Measurements from ENCODE around the gene ZBTB20. TPM values are rescaled to one million over a fixed set of nuclear protein-coding genes. Genes with fewer than 3 reads are reported as not detected.

The ZBTB20 gene
- total RNA-seq, 1 donor from 2014 or later: 21.4 TPM

DNA sequence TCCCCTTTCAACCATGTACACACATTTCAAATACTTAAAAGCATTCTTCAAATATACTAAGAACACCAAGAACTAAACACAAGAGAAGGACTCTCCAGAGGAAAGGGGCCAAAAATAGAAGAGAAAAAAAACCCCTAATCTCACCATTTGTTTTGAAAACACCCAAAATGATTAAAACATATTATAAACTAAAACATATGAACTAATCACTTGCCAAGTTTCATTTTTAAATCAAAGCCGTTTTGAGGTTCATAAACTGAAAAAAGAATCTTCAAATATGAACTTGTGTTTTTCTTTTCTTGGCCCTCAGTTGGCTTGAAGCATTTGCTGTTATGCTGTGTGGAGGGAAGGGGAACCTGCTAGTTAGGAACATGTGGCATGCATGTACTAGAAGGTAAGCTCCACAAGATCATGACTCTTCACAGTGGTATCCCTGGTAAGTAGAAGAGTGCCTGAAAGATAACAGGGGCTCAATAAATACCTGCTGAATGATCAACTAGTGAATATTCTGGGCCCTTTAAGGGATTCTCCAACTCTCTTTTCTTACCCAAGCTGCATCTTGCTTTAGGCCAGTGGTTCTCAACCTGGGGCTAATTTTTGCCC lies 628.8 kb downstream of the ZBTB20 start:
- FAIRE-seq (no peak), DNase-seq (ENCODE audit: low read depth) (no peak)
- Histone ChIP-seq H3K9ac (ENCODE audit: low read length) (no peak overlapping the region), H3K27ac (ENCODE audit: low read depth, low read length) (no peak overlapping the region), H4K20me1 (ENCODE audit: insufficient read depth, low read length) (peaks cover 5% of the 10 kb centered on the region), H3K4me2 (ENCODE audit: low read length) (no peak overlapping the region), H3K79me2 (ENCODE audit: insufficient read depth, low read length) (no peaks in the 10 kb centered on the region), H3K27me3 (ENCODE audit: insufficient read depth, low read length) (no peaks in the 10 kb centered on the region), H3K4me1 (ENCODE audit: insufficient read depth, low read length) (no peaks in the 10 kb centered on the region), H2AFZ (ENCODE audit: low read depth, low read length) (no peak overlapping the region), H3K4me3 (ENCODE audit: insufficient read depth, low read depth, low read length) (no peak overlapping the region), H3K36me3 (ENCODE audit: insufficient read depth, low read length) (no peaks in the 10 kb centered on the region), H3K9me3 (ENCODE audit: insufficient read depth, low read depth, low read length) (no peaks in the 10 kb centered on the region)
- TF ChIP-seq, protein P1, sequence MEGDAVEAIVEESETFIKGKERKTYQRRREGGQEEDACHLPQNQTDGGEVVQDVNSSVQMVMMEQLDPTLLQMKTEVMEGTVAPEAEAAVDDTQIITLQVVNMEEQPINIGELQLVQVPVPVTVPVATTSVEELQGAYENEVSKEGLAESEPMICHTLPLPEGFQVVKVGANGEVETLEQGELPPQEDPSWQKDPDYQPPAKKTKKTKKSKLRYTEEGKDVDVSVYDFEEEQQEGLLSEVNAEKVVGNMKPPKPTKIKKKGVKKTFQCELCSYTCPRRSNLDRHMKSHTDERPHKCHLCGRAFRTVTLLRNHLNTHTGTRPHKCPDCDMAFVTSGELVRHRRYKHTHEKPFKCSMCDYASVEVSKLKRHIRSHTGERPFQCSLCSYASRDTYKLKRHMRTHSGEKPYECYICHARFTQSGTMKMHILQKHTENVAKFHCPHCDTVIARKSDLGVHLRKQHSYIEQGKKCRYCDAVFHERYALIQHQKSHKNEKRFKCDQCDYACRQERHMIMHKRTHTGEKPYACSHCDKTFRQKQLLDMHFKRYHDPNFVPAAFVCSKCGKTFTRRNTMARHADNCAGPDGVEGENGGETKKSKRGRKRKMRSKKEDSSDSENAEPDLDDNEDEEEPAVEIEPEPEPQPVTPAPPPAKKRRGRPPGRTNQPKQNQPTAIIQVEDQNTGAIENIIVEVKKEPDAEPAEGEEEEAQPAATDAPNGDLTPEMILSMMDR (IDR thresholded peaks at IDR 0.05; ENCODE audit: insufficient read depth, low read depth, low read length): no peak
- TF ChIP-seq EZH2 (IDR thresholded peaks at IDR 0.05; ENCODE audit: insufficient read depth, low read length): no peak
- Mint-ChIP-seq H3K4me3 (ENCODE audit: unreplicated experiment) (no peak overlapping the region), H3K27me3 (ENCODE audit: low read depth, unreplicated experiment) (no peaks in the 10 kb centered on the region), H3K4me1 (ENCODE audit: low read depth, unreplicated experiment) (no peaks in the 10 kb centered on the region), H3K36me3 (ENCODE audit: low read depth, unreplicated experiment) (no peaks in the 10 kb centered on the region), H3K27ac (ENCODE audit: unreplicated experiment) (no peak overlapping the region), H3K9me3 (ENCODE audit: unreplicated experiment) (no peaks in the 10 kb centered on the region)

DNA sequence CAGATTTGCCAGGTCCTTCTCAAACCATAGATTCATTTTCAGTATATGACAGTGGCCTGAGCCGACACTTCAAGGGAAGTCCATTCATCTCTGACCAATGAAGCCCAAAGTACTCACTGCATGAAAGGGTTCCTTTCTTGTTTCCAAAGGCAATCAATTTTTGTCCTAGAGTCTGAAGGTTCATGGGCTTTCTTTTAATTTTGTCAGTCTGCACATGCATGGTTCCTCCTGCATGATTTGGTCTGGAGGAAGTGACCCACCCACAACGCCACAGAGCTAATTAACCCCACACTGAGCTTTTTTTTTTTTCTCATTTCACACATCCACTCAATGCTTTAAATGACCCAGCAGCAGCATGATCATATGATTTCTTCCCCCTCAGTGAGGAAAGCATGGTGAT lies 636.9 kb downstream of the ZBTB20 start:
- Histone ChIP-seq H3K9ac (ENCODE audit: low read length) (no peak overlapping the region), H3K36me3 (ENCODE audit: insufficient read depth, low read length) (no peaks in the 10 kb centered on the region), H3K27me3 (ENCODE audit: insufficient read depth, low read length) (no peaks in the 10 kb centered on the region), H3K4me1 (ENCODE audit: insufficient read depth, low read length) (peaks cover 22% of the 10 kb centered on the region), H3K27ac (ENCODE audit: low read depth, low read length) (no peak overlapping the region), H3K79me2 (ENCODE audit: insufficient read depth, low read length) (no peaks in the 10 kb centered on the region), H3K9me3 (ENCODE audit: insufficient read depth, low read depth, low read length) (no peaks in the 10 kb centered on the region), H4K20me1 (ENCODE audit: insufficient read depth, low read length) (no peaks in the 10 kb centered on the region), H3K4me3 (ENCODE audit: insufficient read depth, low read depth, low read length) (no peak overlapping the region), H3K4me2 (ENCODE audit: low read length) (no peak overlapping the region), H2AFZ (ENCODE audit: low read depth, low read length) (no peak overlapping the region)
- DNase-seq (ENCODE audit: low read depth) (no peak), FAIRE-seq (no peak)
- H3K4me1 Mint-ChIP-seq (ENCODE audit: low read depth, unreplicated experiment): peaks cover 37% of the 10 kb centered on the region
- no peak overlapping the region for H3K27ac Mint-ChIP-seq (ENCODE audit: unreplicated experiment)
- H3K27me3 Mint-ChIP-seq (ENCODE audit: low read depth, unreplicated experiment): no peaks in the 10 kb centered on the region
- TF ChIP-seq, protein P1 (IDR thresholded peaks at IDR 0.05; ENCODE audit: insufficient read depth, low read depth, low read length): no peak
- no peak for TF ChIP-seq EZH2 (IDR thresholded peaks at IDR 0.05; ENCODE audit: insufficient read depth, low read length)
- no peaks in the 10 kb centered on the region for H3K36me3 Mint-ChIP-seq (ENCODE audit: low read depth, unreplicated experiment)
- no peaks in the 10 kb centered on the region for H3K9me3 Mint-ChIP-seq (ENCODE audit: unreplicated experiment)
- no peak overlapping the region for H3K4me3 Mint-ChIP-seq (ENCODE audit: unreplicated experiment)

DNA sequence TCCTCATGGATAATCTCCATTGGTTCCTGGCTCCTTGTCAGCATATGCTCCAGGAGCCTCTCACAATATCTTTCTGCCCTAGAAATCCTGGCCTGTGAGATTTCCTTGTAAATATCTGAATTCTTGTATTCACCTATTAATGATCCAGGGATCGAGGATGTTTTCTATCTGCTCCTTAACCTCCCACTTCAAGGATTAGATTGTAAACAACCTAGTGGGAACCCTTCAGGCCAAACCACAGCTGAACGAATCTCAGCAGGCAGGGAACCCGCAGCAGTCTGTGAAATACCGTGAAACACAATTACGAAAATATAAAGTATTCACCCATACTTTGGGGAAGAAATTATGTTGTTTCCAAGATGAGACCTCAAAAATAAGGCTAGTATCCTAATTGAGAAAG lies 637.3 kb downstream of the ZBTB20 start:
- Mint-ChIP-seq H3K4me3 (ENCODE audit: unreplicated experiment) (no peak overlapping the region), H3K36me3 (ENCODE audit: low read depth, unreplicated experiment) (no peaks in the 10 kb centered on the region), H3K27me3 (ENCODE audit: low read depth, unreplicated experiment) (no peaks in the 10 kb centered on the region), H3K9me3 (ENCODE audit: unreplicated experiment) (no peaks in the 10 kb centered on the region), H3K4me1 (ENCODE audit: low read depth, unreplicated experiment) (peaks cover 41% of the 10 kb centered on the region), H3K27ac (ENCODE audit: unreplicated experiment) (no peak overlapping the region)
- peaks cover 27% of the 10 kb centered on the region for H3K4me1 ChIP-seq (ENCODE audit: insufficient read depth, low read length)
- H3K9me3 ChIP-seq (ENCODE audit: insufficient read depth, low read depth, low read length): no peaks in the 10 kb centered on the region
- no peaks in the 10 kb centered on the region for H3K36me3 ChIP-seq (ENCODE audit: insufficient read depth, low read length)
- H3K9ac ChIP-seq (ENCODE audit: low read length): no peak overlapping the region
- TF ChIP-seq, protein P1 (IDR thresholded peaks at IDR 0.05; ENCODE audit: insufficient read depth, low read depth, low read length): no peak
- TF ChIP-seq EZH2 (IDR thresholded peaks at IDR 0.05; ENCODE audit: insufficient read depth, low read length): no peak
- no peaks in the 10 kb centered on the region for H3K79me2 ChIP-seq (ENCODE audit: insufficient read depth, low read length)
- no peak overlapping the region for H3K27ac ChIP-seq (ENCODE audit: low read depth, low read length)
- FAIRE-seq (no peak), DNase-seq (ENCODE audit: low read depth) (no peak)
- H3K4me3 ChIP-seq (ENCODE audit: insufficient read depth, low read depth, low read length): no peak overlapping the region
- no peak overlapping the region for H3K4me2 ChIP-seq (ENCODE audit: low read length)
- no peak overlapping the region for H2AFZ ChIP-seq (ENCODE audit: low read depth, low read length)
- no peaks in the 10 kb centered on the region for H3K27me3 ChIP-seq (ENCODE audit: insufficient read depth, low read length)
- H4K20me1 ChIP-seq (ENCODE audit: insufficient read depth, low read length): no peaks in the 10 kb centered on the region
